HG03095 (cell line): ENCODE measurements around the gene DIPK1B.

Experiments used
- ATAC-seq: cut with Tn5 transposase; IDR thresholded peaks from one replicate; pipeline ENCODE4 v1.9.1; 2021; ENCODE audit warnings: moderate library complexity; ENCODE audit not compliant: unreplicated experiment

DIPK1B gene

DNA sequence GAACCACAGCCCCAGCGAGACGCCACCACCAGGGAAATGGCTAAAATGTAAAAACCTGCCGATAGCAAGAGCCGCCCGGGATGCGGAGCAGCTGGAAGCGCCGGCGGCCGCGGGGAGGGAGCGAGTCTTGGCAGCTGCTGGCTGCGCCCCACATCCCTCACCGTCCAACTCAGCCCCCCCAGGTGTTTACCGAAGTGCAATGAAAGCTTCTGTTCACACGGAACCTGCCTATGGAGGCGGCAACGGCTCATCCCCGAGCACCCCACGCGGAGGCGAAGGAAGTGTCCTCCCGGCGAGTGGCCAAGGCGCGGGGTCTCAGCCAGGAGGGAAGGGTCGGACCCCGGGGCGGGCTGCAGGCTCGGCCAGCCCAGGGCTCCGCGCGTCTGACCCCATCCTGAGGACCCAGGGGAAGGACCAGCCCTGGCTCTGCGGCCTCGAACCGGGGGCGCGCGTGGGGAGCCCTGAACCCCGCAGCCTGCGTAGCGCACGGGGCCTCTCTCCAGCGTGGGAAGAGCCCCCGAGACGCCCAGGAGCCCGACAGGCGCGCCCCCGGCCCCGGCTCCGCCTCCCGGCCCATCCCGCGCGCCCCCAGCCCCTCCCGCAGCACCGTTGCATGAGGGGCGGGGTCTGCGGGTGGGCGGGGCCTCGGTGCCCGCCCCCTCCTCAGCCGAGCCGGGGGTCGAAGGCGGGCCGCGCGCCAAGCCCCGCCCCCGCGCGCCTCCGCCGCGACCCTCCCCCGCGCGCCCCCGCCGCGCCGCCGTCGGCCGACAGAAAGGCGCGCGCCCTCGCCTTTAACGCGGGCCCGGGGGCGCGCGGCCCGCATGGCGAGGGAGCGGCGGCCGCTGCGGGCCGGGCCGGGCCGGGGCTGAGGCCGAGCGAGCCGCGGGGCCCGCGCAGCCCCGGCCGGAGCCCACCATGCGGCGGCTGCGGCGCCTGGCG, at the start of gene DIPK1B:
Gene DIPK1B, plus strand, starts transcription at position 822 of the 939 bp plus-strand sequence. Its CDS starts 94 bp downstream, at position 916.
- no peak for ATAC-seq

- no peak for ATAC-seq
These were observed 49.5 kb upstream of the DIPK1B start, which contains the start of gene EGFL7 for GRCh38 chr9:136662656-136663581. EGFL7 (plus strand) TSS chr9:136662916; CDS start chr9:136668283, 5,367 bp downstream.

DNA sequence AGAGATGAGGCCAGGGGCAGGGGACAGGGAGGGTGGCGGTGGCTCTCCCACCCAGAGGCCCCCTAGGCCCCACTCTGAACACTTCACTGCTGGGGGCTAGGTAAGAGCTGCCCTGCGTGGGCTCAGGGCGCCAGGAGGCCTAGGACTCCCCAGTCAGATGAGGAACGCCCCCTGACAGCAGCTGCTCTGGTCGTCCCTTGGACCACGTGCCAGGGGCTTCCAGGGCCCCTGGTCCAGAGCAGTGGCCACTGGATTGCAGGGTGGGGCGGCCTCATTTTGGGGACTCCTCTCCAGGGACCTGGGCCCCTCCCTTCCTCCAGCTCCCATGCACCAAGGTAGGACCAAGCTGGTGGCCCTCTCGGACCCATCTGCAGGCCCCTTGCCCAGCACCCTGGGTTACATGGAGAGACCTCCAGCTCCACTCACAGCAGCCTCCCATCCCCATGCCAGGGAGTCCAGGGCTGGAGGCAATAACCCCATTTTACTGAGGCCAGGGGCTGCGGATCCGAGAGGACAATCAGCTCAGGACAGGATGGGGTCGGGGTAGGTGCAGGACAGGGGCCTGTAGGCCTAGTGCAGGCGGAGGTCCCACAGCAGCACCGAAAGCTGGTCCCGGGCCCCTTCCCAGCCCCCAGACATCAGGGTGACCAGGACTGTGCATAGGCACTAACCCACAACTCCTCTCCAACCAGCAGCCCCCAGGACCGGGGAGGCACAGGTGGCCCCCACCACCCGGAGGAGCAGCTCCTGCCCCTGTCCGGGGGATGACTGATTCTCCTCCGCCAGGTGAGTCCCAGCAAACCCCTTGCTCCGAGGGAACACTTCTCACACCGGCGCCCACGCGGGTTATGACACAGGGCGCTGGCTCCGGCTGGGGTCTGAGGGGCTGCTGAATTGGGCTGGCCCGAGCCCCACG, 48.1 kb upstream of the DIPK1B start:
- no peak for ATAC-seq

DNA sequence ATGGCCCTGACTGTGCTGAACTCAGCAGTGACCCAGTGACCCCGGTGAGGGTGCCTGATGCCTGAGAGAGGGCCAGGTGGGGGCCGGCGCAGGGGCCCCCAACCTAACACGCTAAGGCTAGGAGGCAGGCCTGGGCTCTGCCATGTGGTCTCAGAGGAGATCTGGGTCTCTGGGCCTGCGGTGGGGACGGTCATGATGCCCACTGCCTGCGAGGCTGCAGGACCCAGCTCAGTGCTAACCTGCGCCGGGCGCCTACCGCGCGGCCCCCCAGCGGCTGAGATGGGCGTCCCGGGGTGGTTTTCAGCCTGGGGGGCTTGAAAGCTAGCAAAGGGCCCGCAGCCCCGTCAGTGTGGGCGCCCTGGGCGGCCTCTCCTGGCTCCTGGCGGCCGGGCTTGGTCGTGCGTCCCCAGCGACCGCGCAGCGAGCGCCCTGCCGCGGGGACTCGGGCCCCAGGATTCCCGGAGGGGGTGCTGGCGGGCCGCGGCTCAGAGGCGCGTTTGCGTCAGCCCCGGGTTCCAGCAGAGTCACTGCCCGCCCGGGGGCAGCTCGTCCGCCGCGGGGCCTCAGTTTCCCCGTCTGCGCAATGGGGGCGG, 47.2 kb upstream of the DIPK1B start:
- ATAC-seq: no peak

GRCh38 chr9:136665704-136666371, 46.5 kb upstream of the DIPK1B start:
- ATAC-seq: no peak

DNA sequence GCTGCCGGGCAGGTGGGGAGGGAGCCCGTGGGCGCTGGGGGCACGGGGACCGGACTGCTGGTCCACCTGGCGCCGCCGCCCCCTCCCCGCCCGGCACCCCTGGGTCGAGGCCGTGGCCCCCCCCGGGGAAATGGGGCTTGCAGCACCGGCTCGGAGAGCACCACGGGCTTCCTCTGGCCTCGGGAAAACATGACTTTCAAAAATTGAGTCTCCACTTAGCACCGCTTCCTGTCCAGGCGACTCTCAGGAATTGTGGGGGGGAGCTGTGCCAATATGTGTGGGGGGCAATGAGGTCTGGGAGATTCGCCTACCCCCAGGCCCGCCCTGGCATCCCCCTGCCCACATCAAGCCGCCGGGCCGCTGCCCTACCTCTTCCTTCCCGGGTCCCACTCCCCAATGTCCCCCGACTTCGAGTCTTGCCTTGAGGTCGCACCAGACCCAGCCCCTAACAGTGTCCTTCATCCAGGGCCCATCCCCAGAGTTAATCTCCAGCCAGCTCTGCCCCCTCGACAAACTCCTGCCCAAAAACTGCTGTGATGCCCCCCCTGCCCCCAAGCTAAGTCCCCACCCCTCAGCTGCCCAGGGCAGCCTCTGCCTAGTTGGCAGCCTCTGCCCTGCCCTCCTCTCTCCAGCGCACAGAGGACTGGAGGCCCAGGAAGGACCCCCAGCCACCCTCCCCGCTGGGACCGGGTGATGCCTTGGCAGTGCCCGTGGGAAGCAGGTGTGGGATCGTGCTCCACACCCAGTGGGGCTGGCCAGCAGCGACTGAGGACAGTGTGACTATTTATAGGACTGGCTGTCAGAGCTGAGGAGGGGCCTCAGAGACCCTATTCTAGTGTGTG, 45.8 kb upstream of the DIPK1B start:
- no peak for ATAC-seq

- ATAC-seq: no peak
These were observed 45.0 kb upstream of the DIPK1B start for GRCh38 chr9:136667214-136667939.

- ATAC-seq: no peak
These were observed 44.2 kb upstream of the DIPK1B start for GRCh38 chr9:136667940-136668760.

GRCh38 chr9:136668983-136669790, 43.2 kb upstream of the DIPK1B start:
- ATAC-seq: no peak

GRCh38 chr9:136669791-136670464, 42.4 kb upstream of the DIPK1B start:
- ATAC-seq: no peak

- ATAC-seq: no peak
These were observed 41.7 kb upstream of the DIPK1B start for GRCh38 chr9:136670576-136671253.

DNA sequence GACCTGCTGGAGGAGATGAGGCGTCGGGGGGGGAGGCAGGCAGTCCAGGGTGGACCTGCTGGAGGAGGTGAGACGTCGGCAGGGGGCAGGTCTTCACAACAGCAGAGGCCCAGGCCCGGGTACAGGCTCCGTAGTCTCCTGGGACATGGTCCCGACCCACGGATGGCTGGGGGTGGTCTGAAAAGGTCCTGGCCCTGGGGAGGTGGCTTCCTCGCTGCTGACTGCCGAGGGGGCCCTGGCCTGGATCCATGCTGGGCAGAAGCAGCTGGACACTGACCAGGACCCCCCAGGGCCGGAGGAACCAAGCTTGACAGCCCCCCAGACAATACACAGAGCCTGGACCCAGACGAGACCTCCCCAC, 41.1 kb upstream of the DIPK1B start:
- ATAC-seq: no peak

GRCh38 chr9:136671646-136672430, 40.5 kb upstream of the DIPK1B start:
- no peak for ATAC-seq

GRCh38 chr9:136672431-136673087, 39.8 kb upstream of the DIPK1B start:
- no peak for ATAC-seq
